Right renal cortex interstitium (tissue), 3 donors: ENCODE data around the gene BMP2K. TPM values are rescaled to one million over a fixed set of nuclear protein-coding genes. Genes with fewer than 3 reads are reported as not detected.
"Not testable (repeated sequence)": the region's sequence is repeated elsewhere in the genome, so short reads cannot be mapped to it uniquely, and the experiment has no call there.

ENCODE experiments used
- DNase-seq, 3 donors: peaks; one replicate each; pipeline ENCODE4 v3.0.0-alpha.2; 2013; ENCODE audit warnings: low read depth in 3 of 3, low spot score in 2 of 3
- polyA plus RNA-seq, 3 donors: library from polyadenylated mRNA; unstranded; fragments of 120-200 nt; gene quantifications; one replicate each; pipeline ENCODE4 v1.2.1, GENCODE V29; 2013; ENCODE audit not compliant: insufficient read length in 3 of 3

BMP2K gene
- polyA plus RNA-seq, 3 donors, result 25.1 to 27.1 (median 25.5) TPM

- DNase-seq, result no peak
Measured at GRCh38 chr4:78787392-78788006, 11.3 kb downstream of the BMP2K start.

DNA sequence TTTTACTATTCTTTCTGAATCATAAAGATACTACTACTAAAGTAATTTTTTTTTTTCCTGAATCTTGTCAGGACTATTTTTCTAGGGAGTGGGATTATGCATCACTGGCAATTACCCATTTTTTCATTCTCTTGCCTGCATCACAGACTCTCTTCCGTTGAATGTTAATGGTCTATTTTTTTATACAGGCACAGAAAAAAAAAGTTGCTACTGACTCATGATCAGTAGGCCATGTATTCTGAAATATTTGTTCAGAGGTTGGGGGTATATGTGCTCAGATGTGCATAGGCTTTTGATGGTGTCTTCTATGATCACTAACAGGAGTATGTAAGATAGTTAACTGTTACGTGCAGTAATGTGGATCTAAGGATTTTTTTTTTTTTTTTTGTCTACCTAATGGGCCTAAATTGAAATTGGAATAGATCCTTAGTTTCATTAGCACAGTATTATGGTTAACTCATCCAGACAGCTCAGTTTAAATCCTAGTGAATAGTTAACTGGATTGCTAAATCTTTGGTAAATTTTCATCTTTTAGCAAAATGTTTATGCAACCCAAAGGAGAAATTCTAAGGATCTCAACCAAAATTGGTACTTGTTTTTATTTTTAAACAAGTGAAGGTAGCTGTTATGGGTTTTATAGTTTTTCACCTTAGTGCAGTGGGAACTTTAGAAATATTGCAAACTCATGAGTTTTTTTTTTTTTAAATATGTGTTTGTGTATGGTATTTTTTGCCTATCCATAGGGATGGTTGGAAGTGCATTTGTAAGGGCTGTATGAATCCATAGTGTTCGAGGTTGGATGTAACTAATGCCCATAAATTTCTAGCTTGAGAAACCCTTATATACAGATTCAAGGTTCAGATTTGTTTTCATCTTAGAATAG is 12.1 kb downstream of the BMP2K start:
- DNase-seq, result no peak

DNA sequence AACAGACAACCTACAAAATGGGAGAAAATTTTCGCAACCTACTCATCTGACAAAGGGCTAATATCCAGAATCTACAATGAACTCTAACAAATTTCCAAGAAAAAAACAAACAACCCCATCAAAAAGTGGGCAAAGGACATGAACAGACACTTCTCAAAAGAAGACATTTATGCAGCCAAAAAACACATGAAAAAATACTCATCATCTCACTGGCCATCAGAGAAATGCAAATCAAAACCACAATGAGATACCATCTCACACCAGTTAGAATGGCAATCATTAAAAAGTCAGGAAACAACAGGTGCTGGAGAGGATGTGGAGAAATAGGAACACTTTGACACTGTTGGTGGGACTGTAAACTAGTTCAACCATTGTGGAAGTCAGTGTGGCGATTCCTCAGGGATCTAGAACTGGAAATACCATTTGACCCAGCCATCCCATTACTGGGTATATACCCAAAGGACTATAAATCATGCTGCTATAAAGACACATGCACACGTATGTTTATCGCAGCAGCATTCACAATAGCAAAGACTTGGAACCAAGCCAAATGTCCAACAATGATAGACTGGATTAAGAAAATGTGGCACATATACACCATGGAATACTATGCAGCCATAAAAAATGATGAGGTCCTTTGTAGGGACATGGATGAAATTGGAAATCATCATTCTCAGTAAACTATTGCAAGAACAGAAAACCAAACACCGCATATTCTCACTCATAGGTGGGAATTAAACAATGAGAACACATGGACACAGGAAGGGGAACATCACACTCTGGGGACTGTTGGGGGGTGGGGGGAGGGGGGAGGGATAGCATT is 19.7 kb downstream of the BMP2K start:
- DNase-seq, result not testable (repeated sequence)

DNA sequence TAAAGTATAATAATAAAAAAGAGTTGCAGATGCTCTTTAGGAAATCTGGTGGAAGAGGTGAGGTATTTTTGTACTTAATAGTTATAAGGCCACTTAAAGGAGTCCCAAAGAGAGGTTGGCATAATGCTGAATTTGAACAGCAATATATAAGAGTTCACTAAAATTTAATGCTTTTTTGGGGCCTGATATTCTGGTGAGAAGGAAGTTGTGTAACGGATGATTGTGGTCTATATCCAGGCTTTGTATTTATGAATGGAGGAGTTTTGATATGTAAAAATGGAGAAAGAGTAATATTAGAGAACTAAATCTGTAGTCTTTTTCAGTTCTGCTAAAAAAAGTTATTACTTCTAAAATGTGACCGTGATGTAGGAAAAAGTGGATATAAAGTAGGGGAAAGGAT is 20.4 kb downstream of the BMP2K start:
- DNase-seq, result no peak

DNA sequence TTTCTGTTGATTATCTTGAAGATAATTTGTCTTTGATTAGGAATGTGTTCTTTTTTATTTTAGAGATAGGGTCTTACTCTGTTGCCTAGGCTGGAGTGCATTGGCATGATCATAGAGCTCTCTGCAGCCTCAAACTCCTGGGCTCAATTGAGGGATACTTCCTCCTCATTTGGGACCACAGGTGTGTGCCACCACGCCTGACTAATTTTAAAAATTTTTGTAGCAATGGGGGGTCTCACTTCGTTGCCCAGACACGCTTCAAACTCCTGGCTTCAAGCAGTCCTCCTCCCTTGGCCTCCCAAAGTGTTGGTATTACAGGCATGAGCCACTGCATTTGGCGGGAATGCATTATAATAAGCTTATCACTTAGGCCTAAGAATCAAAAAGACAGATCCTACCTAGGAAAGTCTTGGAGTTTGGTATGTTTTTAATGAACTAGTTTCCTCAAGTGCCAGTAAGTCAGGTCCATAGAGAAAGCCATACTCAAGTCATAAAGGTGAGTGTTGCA is 21.7 kb downstream of the BMP2K start:
- DNase-seq, result no peak

DNA sequence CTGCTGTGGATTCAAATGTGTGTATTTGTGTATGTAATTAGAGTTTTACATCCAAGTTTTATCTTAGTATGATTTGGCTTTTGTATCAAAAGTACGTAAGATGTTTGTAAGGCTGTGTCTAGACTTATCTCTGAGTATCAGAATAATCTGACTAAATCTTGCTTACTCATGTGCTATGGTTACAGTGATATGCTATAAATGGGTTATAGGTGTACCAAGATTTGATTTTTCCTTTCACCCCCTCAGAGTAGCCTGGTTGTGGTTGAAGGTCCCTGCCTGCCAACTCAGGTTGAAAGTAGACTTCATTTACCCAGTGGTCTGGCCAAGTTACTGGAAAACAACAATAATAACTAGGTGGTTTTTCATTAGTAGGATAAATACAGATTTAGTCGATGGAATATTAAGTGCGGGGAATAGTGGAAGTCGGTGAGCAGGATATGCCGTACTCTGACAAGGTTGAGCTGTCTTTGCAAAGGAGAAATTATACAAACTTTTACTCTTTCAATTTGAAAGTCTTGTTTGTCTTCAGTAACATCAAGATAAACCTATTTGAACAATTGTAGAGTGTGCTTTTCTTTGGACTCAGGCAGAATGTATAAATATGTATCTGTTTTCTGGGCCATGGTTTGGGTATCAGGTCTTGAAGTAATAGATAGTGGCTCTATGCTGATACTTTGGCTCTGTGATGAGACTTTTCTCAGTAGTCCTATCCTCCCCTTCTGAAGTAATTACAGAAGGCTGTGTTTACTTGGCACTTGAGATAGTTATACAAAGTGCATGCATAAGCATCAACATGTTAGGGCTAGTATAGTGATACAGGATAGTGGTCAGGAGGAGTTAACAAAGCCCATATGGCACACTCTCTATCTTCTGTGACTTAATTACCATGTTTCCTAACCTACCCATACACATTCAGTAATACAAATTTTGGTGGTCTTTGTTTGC is 23.7 kb downstream of the BMP2K start:
- DNase-seq, result no peak

- DNase-seq, result no peak
Measured at GRCh38 chr4:78800965-78801364, 24.8 kb downstream of the BMP2K start.

DNA sequence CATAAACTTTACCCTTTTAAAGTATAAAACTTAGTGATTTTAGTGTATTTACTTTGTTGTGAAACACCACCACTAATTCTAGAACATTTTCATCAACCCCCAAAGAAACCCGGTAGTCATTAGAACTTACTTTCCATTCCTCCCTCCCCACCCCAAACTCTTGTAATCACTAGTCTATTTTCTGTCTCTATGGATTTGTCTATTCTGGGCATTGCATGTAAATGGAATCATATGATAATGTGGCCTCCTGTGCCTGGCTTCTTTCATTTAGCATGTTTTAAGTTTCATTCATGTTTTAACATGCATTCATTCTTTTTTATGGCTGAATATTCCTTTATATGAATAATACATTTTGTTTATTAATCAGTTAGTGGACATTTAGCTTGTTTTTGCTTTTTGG is 27.8 kb downstream of the BMP2K start:
- DNase-seq, result no peak

- DNase-seq, result no peak
Measured at GRCh38 chr4:78806943-78807460, 30.9 kb downstream of the BMP2K start.

DNA sequence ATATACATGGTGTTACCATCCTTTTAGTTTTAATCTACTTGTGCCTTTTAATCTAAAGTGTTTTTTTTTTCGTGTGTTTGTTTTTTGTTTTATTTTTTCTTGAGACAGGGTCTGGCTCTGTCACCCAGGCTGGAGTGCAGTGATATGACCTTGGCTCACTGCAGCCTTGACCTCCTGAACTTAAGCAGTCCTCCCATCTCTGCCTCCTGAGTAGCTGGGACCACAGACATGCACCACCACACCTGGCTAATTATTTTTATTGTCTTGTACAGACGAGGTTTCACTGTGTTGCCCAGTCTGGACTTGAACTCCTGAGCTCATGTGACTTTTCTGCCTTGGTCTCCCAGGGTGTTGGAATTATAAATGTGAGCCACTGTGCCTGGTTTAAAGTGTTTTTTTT is 33.1 kb downstream of the BMP2K start:
- no peak for DNase-seq

- no peak for DNase-seq
Measured at GRCh38 chr4:78809928-78810835, 34.0 kb downstream of the BMP2K start.

DNA sequence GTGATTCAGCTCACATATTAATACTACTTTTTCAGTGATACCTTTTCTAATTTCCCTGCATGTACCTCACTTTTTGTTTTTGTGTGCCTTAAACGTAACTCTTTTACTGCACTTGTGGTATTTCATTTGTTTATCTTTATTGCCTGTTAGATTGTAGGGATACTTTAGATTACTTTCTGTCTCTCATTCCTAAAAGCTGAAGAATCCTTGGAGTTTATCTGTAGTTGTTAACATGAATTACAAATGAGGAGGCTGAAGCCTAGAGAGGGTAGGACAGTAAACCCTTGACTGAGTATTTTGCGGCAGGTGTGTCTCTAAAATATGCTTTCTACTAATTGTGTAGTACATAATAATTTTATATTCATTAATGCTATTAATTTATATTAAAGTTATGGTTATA is 34.9 kb downstream of the BMP2K start:
- DNase-seq, result no peak

GRCh38 chr4:78818530-78819079 is 42.5 kb downstream of the BMP2K start:
- DNase-seq, result no peak

DNA sequence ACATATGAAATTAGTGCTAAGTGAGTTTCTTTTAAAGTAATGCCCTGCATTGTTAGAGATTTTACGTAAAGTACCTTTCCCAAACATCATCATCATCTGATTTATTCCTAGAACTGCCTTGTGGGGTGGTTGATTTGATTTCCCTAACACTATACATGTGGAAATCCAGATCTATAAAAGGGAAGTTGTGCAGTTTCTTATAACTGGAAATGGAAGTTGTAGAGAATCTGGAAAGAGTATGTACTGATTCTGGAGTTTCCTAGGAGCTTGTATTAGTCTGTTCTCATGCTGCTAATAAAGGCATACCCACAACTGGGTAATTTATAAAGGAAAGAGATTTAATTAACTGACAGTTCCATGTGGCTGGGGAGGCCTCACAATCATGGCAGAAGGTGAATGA is 47.9 kb downstream of the BMP2K start:
- no peak for DNase-seq

DNA sequence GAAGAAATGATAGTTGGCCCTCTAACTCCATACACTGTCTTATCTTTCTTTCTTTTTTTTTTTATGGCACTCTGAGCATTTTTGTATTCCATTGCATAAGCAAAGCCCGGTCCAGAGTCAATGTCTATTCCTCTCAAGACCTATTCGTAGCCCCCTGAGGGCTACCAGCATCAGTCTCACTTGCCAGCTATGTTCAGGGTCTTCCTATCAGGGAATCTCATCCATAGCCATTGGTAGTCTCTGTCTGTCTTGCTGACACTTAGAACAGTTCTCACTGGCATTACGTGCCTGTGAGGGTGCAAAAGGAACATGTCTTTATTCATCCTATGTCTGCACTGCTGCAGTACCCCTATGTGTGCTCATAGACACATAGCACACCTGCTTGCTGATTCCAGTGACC is 51.0 kb downstream of the BMP2K start:
- DNase-seq, result no peak

DNA sequence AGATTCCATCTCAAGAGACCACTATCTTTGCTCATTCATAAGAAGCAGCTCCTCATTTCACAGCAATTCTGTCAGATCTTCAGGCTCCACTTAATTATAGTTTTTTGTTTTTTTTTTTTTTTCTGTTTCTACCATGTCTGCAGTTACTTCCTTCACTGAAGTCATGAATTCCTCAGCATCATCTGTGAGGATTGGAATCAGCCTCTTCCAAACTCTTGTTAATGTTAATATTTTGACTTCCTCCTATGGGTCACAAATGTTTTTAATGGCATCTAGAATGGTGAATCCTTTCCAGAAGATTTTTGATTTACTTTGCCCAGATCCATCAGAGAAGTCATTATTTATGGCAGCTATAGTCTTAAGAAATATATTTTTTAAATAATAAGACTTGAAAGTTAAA is 53.1 kb downstream of the BMP2K start:
- DNase-seq, result no peak

- DNase-seq, result not testable (repeated sequence)
Measured at GRCh38 chr4:78839676-78840075, 63.5 kb downstream of the BMP2K start.

- not testable (repeated sequence) for DNase-seq
Measured at GRCh38 chr4:78840286-78840685, 64.1 kb downstream of the BMP2K start.
